ENCODE results near the gene MNT.
"Not testable (repeated sequence)": the region's sequence is repeated elsewhere in the genome, so short reads cannot be mapped to it uniquely, and the experiment has no call there.

MNT gene, protein sequence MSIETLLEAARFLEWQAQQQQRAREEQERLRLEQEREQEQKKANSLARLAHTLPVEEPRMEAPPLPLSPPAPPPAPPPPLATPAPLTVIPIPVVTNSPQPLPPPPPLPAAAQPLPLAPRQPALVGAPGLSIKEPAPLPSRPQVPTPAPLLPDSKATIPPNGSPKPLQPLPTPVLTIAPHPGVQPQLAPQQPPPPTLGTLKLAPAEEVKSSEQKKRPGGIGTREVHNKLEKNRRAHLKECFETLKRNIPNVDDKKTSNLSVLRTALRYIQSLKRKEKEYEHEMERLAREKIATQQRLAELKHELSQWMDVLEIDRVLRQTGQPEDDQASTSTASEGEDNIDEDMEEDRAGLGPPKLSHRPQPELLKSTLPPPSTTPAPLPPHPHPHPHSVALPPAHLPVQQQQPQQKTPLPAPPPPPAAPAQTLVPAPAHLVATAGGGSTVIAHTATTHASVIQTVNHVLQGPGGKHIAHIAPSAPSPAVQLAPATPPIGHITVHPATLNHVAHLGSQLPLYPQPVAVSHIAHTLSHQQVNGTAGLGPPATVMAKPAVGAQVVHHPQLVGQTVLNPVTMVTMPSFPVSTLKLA

DNA sequence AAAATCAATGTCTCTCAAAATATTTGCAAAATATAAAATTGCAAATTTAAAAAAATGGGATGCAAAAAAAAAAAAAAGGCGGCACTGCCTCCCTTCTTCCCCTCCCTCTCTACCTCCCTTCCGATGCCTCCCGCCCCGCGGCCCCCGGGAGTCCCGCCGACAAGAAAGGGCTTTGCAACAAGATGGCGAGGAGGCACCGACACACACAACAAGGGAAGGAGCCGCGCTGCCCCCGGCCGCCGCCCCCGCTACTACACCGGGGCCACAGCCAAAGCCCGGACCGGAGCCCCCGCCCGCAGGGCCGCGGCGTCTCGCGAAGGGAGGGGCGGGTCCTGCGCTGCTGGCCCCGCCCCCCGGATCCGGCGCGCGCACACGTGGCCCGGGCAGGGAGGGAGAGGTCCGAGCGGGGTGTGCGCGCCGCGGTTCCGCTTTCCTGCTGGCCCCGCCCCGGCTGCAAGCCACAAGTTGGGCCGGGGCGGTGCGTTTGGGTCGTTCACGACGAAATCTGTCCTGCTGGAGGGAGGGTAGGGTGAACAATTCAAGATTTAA, at the start of gene MNT:
Gene MNT, minus strand, starts transcription at position 184 of the 549 bp plus-strand sequence. CDS start 348 bp downstream, outside the sequence.
- DNase-seq = peak; percentile 90 to 99 (median 98)

DNA sequence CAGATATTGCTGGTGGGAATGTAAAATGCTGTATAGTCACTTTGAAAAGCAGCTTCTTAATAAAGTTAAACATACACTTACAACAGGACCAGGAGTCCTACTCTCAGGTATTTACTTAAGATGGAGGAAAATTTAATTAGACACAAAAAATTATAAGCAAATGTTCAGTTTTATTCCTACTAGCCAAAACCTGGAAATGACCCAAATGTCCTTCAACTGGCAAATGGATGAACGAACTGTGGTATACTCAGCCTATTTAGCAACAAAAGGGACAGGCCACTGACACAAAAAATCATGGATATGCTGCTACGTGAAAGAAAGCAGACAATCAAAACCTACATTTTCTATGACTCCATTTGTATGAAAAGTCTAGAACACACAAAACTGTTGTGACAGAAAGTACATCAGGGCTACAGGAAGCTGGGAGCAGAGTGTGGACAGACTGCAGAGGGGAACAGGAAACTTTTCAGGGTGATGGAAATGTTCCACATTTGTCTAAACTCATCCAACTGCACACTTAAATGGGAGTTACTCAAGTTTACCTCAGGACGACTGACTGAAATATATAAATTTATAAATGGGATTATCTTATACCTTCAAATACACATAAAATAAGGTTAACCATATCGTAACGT, 49.3 kb upstream of the MNT start:
- no peak for DNase-seq

DNA sequence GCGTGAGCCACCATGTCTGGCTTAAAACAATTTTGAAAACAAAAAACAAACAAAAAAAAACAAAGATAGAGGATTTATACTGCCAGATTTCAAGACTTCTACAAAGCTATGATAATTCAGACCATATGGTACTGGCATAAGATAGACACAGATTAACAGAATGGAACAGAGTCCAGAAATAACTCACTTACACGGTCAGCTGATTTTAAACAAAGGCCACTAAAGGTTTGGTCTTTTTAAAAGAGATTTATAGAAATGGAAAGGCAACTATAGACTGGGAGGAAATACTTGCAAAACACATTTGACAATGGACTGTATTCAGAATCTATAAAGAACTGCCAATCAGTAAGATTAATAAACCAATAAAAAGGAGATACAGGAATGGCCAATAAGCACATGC, 48.6 kb upstream of the MNT start:
- no peak for DNase-seq

DNA sequence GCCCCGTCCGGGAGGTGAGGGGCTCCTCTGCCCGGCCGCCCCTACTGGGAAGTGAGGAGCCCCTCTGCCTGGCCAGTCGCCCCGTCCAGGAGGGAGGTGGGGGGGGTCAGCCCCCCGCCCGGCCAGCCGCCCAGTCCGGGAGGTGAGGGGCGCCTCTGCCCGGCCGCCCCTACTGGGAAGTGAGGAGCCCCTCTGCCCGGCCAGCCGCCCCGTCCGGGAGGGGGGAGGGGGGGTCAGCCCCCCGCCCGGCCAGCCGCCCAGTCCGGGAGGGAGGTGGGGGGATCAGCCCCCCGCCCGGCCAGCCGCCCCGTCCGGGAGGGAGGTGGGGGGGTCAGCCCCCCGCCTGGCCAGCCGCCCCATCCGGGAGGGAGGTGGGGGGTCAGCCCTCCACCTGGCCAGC, 46.6 kb upstream of the MNT start:
- not testable (repeated sequence) for DNase-seq

DNA sequence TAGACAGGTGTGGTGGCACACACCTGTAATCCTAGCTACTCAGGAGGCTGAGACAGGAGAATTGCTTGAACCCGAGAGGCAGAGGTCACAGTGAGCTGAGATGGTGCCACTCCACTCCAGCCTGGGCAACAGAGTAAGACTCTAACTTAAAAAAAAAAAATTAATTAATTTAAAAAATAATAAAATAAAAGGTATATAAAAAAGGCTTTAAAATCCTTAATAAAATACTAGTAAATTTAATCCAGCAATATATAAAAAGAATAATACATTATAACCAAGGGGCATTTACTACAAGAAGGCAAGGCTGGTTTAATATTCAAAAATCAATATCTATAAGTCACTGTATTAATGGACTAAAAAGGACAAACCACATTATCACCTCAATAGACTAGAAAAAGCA, 44.8 kb upstream of the MNT start:
- no peak for DNase-seq

DNA sequence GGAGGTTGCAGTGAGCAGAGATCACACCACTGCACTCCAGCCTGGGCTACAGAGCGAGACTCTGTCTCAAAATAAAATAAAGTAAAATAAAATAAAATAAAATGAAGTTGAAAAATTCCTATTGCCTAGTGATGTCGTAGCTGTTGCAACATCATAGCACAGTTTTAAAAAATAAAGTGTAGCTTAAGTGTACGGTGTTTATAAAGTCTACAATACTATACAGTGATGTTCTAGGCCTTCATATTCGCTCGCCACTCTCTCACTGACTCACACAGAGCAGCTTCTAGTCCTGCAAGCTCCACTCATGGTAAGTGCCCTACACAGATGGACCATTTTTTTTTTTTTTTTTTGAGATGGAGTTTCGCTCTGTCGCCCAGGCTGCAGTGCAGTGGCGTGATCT, 43.5 kb upstream of the MNT start:
- DNase-seq = no peak

DNA sequence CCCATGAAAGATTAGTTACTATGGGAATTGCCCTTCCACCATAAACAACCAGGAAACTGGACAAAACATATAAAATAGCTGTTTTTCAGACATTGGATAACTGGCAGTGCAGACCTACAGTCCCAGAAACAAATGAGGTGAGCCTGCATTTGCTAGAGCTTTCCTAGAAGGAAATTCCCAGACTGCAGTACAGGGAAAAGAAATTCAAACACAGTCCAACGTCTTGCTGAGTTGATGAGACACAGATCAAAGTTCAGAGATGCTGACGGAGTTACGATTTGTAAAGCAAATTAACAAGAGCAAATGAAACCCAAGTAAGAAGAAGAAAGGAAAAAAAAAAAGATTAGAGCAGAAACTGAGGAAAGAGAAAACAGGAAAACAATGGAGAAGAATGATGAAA, 41.3 kb upstream of the MNT start:
- no peak for DNase-seq

DNA sequence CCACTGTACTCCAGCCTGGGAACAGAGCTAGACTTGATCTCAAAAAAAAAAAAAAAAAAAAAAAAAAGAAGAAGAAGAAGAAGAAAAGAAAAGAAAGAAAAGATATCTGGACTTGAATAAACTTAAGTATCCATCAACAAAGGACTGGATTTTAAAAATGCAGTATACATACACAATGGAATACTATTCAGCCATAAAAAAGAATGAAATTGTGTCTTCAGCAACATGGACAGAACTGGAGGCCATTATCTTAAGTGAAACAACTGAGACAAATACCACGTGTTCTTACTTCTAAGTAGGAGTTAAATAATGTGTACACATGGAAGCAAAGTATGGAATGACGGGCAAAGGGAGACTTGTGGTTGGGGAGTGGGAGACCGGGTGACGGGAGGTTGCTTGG, 40.1 kb upstream of the MNT start:
- no peak for DNase-seq

DNA sequence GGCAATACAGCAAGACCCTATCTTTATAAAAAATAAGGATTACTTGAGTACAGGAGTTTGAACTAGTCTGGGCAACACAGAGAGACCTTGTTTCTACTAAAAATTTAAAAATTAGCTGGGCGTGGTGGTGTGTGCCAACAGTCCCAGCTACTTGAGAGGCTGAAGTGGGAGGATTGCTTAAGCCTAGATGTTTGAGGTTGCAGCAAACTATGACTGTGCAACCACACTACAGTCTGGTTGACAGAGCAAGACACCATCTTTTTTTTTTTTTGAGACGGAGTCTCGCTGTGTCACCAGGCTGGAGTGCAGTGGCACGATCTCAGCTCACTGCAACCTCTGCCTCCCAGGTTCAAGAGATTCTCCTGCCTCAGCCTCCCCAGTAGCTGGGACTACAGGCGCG, 39.1 kb upstream of the MNT start:
- not testable (repeated sequence) for DNase-seq

DNA sequence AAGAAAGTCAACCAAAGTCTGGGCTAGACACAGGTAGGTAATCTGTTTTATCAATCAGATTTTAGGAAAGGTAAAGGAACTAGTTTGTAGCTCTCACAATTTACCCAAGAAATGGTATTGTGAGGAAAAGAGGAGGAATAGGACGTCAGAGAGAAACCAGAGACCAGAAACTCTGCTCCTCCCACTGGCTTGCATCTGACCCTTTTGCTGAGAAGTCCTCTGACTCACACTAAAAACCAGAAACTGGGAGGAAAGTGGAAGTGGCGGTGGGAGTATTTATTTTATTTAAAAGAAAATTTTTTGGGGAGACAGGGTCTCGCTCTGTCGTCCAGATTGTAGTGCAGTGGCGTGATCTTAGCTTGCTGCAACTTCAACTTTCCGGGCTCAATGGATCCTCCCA, 38.0 kb upstream of the MNT start:
- DNase-seq = no peak

DNA sequence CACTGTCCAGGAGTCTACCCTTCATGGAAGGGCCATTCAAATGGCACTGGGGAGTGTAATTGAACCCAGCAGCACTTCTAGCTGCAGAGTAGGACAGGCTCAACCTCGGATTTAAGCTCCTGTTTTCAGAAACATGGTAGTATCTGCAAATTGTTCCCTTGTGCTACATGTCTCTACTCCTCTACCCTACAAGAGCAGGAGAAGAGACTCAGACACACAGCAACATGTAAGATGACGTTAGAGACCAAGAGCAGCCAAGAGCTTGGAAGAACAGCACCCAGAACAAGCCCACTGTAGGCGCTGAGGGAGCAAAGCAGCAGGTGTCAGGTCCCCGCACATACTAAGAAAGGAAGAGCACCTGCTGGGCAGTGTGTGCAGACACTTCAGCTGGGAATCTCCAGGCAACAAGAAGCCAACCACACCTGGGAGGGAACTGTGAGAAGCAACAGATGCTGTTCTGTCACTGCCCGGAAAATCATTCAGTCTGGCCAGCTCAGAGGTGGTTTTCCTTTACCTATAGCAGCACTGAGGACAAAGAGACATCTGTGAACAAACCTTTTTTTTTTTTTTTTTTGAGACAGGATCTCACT, 35.6 kb upstream of the MNT start:
- no peak for DNase-seq

DNA sequence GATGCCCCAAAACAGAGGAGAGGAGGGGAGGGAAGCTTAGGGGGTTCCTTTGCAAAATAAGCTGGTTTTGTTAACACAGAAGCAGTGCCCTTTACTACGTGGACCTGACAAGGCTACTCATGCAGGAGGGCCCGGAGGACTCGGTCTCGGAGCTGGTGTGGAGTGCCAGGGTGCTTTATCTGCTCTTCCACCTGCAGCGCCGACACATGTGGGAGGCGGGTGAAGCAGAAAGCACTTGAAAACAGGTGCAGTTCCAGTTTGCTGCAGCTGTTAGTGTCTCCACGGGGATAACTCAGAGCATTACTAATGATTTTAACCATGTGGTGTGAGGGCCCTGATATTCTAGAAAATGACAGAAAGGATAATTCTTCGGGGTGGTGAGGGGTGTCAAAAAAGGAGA, 35.0 kb upstream of the MNT start:
- no peak for DNase-seq

DNA sequence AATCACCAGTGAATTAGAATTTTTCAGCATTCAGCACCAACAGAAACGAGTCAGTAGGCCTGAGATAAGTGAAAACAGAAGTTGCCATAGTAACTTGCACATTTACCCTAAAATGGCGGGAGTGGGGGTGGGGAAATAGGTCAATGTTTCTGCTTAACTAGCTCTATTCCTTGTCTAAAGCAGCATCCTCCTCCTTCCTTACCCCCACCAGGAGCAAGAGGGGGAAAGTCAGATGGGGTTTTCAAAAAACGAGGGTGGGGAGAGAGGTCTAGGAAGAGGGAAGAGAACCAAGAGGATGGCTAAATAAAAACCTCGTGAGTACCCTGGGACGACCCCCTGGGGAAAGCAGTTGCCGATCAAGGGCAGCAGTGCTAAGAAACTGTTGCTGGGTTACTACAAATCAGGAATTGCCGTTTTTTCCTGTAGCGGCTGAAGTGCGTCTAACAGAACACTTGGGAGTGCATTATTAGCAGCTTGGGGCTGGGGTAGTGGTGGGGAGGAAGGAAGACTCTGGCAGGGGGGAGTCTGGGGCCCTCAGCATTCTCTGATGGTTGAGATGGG, 34.4 kb upstream of the MNT start:
- DNase-seq = no peak

DNA sequence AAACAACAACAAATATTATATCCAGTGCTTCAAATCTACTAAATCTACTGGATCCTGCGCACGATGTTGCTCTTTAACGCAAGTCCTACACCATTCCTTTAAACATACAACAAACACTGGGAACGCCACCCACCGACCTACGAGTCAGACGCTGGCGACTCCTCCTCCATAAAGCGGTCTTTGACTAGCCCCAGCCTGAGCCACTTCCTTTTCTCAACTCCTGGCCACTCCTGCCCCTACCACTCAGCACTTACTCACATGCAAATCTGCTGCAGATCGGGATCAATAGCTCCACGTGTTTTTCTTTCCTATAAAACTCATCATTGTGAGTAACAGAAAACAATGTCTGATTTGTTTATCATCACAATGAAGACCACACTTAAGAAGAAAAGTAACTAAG, 32.8 kb upstream of the MNT start:
- DNase-seq = no peak

DNA sequence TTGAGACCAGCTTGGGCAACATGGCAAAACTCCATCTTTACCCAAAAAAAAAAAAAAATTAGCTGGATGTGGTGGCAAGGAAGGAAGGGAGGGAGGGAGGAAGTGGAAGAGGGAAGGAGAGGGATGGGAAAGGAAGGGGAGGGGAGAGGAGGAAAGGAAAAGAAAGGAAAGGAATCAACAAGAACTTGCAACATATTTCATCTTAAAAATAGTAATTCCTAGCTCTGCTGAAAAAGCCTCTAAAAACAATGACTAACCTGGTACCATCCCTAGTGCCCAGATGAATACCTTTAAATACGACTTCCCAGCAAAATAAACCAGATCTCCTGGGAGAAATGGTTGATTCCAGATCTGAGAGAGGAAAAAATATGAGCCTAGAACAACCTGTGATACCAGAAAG, 27.1 kb upstream of the MNT start:
- no peak for DNase-seq

DNA sequence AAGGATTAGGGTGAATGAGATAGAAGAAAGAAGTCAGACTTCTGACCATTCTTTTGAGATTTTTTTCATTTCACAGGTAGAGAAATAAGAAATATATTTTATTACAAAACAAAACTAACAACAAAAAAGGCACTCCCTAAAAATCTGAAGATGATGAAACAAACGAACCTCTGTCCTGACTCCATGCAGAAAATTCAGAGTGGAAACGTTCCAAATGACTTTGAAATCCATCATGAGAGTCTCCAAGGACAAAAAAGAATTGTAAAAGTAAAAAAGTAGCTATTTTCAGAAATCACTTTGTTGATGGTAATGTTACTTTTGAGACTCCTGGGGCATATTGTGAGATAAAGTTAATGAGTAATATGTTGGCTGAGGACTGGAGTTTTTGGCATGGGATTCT, 26.4 kb upstream of the MNT start:
- no peak for DNase-seq

DNA sequence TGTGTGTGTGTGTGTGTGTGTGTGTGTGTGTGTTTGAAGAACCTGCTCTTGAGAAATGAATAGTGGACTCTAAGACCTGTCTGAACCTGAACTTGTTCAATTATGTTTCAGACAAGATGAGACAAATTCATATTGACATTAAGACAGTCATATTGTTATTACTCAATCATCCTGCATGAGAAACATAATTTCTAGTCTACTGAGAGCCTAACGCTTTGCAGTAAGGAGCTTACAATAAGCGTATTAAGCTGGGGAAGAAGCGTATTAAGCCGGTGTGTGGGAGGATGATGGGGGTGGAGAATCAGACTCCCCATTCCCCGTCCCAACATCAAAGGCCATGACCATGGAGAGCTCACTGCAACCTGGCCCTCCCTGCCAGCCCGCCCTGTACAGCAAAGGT, 22.4 kb upstream of the MNT start:
- DNase-seq = no peak

DNA sequence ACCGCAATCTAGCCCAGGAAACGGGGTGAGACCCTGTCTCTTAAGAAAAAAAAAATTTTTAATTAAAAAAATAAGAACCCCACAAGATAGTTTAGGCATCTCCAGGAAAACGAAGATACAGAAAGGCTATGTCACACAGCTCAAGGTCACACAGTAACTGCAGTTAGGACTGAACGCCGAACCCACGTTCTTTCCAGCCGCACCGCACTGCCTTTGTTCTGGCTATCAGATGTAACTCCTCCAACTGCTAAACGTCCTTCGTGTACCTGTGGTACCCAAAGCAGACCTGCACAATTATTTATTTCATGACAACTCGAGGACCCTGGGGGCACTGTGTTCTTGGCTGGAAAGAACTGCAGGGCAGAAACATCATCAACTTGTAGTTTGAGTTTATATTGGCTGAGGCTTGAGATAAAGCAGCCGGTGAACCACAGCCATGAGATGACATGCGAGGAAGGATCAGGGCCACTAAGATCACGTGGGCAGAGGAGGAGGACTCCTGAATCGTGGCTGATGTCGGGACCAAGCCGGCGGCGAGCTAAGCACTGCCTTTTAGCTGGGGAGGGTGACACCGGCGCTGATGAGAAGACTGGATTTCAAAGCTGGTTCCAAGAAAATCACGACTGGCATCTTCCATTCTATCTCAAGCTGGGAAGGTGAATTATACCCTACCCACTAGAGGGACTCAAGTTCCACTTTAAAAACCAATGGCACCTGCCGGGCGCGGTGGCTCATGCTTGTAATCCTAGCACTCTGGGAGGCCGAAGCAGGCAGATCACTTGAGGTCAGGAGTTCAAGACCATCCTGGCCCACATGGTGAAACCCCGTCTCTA, 20.7 kb upstream of the MNT start:
- DNase-seq = no peak

DNA sequence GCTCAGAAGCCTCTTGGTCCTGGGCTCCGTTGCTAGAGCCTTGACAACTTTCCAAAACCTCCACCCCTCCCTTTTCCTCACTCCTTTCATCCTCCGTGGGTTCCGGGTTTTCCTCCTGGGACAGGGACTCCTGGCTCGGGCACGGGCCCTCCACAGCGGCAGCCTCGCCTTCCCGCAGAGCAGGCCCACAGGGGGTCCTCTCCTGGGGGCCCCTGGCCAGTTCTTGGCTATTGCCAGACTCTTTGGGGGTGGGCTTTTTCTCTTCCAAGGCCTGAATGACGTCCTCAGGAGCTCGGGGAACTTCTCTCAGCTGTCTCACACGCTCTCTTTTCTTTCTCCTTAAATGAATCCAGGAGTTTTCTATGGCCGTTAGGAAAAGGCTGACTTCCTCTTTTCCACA, 19.3 kb upstream of the MNT start:
- DNase-seq = no peak

DNA sequence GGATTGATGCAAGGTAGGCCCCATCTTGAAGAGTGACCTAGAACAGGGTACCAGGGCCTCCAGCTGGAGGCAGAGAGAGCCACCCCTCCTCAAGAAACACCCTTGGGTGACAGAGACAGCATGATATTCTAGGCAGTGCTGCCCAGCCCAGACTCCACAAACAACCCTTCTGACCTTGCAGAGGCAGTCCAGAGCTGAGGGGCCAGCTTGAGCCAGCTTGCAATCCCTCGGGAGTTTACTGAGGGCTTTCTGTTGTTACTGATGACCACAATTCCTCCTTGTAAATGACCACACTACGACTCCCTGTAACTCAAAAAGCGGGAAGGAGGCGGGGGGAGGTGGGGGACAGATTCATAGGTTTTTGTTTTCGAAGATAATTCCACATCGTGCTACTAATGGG, 18.6 kb upstream of the MNT start:
- DNase-seq = no peak

DNA sequence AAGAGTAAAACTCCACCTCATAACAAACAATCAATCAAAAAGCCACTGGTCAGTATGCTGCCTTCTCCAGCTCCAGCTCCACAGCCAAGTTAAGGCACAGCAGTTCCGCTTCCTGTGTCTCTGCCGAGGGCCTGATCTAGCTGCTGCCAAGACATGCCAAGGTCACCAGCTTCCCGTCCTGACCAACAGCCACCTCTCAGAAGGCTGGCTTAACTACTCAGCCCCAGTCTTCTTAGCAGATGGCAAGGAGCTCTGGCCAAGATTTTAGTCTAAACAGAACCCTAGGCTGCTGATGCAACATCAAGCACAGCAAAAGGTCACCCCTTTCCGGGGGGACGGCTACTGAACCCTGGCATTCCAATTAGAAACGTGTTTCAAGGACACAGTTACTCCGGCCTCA, 17.7 kb upstream of the MNT start:
- DNase-seq = no peak

DNA sequence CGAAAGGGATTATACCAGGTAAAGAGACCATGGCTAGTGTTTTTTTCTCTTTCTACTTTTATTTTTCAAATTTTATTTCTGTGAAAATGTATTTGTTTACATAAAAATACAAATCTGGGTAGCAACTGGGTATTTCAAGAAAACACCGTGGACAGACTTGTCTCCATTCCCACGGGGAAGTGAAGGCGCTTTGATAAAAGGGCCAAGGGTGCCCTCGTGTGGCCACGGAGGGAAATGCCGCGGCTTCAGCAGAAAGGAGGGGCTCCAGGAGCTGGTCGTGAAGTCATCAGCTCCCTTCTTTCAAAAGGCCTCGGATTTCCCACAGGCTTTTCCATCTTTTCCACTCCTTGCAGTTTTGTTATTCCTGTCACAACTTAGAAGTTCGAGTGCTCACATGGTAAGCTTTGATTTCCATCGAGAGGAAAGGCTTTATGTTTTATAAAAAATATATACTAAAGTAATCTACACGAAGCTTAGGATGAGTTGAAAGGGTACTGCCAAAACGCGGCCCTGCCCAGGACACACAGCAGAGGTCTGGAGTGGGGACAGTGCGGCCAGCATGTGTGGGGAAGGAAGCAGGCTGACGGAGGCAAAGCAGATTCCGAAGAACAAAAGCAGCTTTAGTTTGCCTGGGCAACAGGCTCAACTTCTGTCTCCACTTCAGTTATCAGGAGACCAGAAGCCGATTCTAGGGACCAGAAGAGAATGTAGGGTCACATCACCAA, 15.3 kb upstream of the MNT start:
- DNase-seq = peak; percentile 60 to 85 (median 82)

Data from stimulated activated naive CD4-positive, alpha-beta T cell (primary cell).